ENCODE results near the gene MYH9.
"Not testable (repeated sequence)": the region's sequence is repeated elsewhere in the genome, so short reads cannot be mapped to it uniquely, and the experiment has no call there.

The MYH9 gene

DNA sequence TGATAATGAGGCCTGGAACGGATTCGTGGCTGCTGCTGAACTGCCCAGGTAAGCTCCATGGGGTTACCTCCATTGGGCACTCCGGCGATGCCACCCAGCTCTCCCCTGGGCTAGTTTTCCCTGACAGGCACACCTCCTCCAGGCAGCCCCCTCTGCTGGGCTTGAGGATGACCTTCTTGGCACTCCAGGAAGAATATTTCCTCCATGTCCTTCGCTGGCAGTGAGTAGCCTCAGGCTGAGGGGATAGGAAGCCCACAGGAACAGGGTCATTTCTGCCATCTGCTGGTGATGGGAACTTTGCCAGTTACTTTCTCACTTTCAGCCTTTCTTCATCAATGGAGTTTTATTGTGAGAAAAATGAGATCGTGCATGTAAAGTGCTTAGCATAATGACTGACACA is 126.1 kb downstream of the MYH9 start:
- not testable (repeated sequence) for DNase-seq

DNA sequence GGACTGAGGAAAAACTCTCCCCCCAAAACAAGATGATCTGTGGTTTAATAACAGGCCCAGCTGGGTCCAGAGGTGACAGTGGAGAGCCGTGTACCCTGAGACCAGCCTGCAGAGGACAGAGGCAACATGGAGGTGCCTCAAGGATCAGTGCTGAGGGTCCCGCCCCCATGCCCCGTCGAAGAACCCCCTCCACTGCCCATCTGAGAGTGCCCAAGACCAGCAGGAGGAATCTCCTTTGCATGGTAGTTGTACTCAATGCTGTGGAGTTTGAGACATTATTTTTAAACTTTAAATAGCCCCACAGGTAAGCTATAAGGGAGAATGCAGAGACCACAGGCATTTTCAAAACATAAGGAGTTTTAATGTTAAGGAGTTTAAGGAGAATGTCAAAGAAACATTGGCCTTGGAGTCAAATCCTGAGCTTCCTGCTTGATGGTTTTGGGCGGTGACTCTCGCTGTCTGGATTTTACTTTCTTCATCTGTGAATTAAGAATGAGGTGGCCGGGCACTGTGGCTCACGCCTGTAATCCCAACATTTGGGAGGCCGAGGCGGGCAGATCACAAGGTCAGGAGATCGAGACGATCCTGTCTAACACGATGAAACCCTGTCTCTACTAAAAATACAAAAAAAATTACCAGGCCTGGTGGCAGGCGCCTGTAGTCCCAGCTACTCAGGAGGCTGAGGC is 128.0 kb downstream of the MYH9 start:
- no peak for DNase-seq

DNA sequence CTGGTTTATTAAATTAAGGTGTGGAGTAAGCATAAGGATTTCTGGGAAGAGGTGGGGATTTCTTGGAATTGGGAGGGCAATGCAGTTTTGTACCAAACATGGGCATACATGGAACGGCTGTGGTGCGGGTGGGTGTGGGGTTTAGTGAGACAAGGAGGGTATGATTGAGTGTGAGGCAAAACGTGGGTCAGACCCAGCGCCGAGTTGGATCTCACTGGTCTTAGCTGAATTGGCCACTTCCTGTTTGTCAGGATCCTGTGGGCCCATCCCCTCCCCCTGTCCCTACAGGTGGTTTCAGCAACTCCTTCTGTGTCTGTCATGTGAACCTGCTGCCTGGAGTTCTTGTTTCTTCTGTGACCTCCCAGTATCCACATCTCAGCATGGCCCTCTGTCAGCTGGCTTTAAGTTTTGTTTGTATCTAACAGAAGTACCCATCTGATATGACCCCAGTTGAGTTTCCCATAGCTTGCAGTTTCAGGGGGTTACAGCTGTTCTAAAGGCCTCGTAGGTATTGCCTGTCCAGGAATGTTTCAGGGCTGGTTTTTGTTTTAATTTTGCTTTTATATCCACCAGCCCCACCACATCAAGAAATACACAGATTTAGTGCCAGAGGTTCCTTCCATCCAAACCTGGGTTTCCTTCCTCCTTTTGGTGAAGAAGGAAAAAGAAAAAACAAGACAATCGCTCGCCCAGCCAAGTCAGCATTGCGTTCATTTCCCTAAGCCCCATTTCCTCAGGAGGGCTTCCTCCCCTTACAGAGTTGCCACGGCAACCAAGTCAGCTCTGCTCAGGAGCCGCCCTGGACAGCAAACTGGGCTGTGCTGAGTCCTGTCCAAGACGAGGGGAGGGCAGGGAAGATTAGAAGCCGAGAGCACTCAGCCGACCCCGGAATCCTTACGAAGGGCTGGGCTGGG is 128.8 kb downstream of the MYH9 start:
- DNase-seq, result no peak

DNA sequence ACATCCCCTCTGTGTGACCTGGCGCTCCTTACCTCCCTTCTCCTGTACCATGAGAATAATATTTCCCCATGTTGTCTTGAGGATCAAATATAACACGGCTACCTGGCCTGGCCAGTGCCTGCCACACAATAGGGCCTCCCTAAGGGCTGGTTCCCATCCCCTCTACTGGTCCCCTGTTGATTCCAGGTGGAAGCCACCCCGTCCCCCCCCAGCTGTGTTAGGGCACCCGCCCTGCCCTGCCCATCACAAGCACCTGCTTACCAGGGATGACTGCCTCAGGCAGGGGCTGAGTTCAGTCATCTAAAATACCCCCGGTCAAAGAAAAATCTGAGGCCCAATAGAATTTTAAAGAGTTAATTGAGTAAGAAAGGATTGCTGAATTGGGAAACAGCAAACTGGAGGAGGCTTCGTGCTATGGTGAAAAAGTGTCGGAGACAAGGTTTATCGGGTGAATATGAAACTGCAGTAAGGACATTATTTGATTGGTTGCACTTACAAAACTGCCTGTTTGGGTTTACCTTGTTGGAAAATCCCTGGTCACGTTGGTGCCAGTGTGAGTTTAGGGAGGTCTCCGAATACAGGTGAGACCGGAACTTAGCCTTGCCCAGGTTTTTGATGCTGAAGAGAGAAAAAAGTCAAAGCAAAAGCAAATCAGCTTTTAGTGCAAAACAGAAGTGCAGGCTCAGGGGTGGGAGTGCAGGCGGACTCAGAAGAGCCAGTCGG is 129.7 kb downstream of the MYH9 start:
- no peak for DNase-seq

DNA sequence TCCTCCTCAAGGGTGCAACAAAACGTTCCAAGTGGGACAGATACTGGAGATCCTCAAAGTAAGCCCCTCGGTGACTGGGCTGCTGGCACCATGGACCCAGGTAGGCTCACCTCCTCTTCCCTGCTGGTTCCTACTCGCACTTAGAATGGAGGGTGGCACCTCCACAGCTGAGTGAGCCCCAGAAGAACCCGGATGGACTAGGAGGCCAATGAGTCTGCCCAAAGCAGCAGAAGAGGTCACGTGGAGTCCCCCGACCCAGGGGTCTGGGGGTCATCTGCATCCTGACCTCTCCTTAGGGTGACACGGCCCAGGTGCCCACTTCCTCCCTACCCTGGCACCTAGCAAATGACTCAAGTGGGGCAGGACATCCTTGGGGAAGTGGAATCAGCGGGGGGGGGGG is 130.5 kb downstream of the MYH9 start:
- DNase-seq, result no peak

DNA sequence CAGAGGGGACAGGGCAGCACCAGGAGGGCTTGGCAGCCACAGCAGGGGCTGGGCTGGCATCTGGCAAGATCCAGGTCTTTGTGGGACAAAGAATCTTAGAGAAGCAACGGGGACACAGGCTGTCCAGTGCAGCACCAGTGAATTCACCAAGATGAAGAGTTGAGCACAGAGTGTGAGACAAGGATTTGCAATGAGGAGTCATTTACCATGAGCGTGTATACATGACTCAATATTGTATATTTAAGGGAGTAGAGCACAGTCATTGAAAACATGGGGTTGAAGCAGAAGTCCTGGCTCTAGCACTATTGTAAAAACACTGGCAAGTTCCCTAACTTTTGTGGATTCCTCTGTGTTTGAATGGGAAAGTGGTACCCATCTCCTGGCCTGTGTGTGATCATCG is 131.3 kb downstream of the MYH9 start:
- DNase-seq, result no peak

DNA sequence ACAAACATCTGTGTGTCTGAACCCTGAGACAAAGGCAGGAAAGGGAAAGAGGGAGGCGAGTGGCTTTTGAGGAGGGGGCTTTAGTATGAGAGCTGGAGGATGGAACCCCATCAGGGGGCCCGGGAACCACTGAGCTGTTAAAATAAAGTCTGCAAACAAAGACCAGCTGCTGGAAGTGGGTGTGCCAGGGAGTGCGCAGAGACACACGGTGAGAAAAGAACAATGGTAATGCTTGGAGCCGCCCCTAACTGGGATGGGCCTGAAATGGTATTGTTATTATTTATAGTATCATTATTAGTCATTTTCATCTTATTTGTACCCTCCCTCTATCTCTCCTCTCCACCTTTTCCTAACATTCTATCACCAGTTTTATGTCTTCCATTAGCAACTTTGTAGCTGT is 132.2 kb downstream of the MYH9 start:
- DNase-seq, result not testable (repeated sequence)

DNA sequence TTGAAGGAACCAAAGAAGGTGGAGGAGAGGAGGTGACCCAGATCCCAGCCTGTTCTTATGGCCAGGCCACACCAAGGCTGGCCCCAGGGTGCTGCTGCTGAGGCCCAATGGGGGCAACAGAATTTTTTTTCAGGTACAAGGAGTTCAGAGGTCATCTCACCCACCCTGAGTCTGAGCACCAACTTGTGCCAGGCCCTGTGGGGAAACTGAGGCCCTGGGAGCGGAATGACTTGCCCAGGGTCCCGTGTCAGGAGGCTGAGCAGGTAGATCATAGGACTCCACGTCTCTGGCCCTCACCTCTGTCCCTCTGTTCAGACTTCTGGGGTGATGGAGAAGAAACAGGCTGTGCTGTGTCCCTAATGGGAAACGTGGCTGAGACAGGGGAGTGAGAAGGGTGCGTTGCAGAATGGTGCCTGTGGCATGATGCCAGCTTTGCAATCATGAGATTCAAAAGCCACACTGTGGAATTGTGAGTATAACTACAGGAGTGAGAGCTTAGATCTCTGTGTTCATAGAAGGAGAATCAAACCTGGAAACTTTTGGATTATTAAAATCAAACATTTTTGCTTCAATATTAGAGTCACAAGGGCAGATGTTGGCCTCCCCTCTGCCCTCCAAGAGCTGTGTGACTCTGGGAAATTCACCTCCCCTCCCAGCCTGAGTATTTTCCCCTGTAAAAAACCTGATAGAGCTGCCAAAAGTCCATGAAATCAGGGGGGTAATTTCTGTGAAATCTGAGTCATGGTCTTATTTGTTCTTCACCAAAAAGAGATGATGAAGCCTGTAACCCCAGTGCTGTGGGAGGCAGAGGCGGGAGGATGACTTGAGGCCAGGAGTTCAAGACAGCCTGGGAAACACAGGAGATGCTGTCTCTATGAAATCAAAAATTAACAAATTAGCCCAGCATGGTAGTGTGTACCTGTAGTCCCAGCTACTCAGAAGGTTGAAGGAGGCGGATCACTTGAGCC is 134.0 kb downstream of the MYH9 start:
- DNase-seq, result peak; percentile 62

DNA sequence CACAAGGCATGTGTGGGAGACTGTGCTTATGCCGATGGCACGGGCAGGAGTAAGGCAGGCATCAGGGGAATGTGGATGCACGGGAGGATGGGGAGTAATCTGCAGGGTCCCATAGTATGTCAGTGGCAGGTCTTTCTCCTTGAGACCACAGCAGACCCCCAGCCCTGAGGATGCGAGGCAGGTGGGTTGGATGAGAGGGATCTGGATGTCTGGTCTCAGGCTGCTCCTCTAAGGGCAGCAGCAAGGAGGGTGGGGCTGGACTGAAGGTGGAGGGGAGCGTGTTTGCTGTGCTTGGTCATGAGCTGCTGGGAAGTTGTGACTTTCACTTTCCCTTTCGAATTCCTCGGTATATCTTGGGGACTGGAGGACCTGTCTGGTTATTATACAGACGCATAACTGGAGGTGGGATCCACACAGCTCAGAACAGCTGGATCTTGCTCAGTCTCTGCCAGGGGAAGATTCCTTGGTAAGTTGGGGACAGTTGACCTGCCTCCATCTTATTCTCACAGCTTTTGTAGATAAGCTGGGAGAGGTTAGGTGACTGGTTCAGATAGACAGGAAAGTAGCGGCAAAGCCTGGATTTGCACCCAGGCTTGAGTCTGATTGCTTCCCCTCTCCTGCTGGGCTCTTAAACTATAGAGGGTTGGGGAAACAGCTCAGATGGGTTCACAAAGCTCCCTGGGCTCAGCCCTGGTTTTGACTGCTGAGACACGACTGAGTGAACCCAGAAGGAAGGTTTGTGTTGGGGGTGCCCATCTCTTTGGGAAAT is 134.8 kb downstream of the MYH9 start, which contains the start of gene APOL1:
Gene APOL1, plus strand, starts transcription at position 380 of the 769 bp plus-strand sequence. CDS start 1,823 bp downstream, outside the sequence.
- peak; percentile 62 for DNase-seq

DNA sequence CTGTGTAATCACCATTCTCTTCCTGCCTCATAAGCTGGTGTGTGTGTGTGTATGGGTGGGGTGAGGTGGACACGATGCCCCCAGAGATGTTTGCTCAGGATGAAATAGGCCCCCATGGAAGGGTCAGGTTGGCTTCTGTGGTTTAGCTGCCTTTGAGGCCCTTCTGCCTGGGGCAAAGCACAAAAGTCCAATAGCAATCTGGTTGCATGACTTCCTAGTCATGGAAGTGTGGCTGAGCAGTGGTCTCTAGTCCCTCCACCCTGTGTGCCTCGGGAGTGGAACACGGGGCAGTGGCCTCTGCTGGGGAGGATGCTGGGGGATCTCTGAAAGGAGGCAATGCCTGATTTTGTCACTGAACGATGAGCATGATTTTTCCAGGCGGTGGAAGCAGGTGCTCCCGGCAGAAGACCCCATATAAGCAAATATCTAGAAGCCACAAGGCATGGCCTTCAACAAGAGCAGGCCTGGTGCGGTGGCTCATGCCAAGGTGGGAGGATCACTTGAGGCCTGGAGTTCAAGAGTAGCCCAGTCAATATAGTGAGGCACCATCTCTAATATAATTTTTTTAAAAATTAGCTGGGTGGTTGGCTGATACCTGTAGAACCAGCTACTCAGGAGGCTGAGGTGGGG is 135.7 kb downstream of the MYH9 start:
- DNase-seq, result not testable (repeated sequence)

DNA sequence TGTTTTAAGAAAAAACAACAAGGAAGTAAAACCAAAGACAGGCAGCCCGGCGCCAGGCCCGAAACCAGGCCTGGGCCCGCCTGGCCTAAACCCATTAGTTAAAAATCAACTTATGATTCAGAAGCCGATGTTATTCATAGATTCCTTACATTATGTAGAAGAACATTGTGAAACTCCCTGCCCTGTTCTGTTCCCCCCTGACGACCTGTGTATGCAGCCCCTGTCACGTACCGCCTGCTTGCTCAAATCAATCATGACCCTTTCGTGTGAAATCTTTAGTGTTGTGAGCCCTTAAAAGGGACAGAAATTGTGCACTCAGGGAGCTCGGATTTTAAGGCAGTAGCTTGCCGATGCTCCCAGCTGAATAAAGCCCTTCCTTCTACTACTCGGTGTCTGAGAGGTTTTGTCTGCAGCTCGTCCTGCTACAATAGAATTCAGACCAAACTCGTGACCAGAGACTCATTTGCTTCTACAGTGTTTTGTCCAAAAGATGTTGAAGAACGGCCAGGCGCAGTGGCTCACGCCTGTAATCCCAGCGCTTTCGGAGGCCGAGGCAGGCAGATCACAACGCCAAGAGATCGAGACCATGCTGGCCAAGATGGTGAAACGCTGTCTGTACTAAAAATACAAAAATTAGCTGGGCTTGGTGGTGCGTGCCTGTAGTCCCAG is 137.3 kb downstream of the MYH9 start:
- DNase-seq, result not testable (repeated sequence)

DNA sequence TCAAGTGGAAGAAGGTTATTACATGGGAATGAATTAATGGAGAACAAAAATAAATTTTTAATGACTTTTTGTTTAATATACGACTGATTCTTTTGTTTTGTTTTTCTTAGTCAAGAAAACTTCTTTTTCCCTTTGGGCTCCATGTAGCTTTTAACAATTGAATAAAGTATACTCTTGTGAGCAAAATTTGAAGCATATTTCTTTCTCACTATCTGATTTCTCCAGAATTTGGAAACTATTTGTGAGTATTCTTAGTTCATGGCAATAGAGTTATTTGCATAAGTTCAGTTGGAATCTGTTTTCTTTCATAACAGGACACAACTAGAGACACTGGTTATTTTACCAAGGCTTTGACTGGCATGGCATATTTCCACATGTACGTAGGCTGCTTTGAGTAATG is 138.6 kb downstream of the MYH9 start:
- DNase-seq, result no peak

DNA sequence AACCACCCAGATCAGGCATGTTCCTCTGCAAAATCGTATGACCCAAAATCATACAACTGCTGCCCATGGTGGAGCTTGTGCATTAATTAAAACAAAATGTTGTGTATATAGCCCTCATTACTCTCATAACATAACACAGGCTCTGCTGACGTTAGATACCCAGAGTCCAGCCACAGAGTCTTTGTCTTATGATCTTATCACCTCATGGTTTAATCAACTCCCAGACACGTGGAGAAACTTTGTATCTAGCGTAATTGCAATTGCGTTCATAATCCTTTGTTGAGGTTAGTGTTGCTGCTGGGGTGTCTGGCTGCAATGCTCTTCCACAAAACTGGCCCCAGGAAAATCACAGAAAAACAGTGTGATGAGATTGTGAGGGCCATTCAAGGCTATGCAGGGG is 139.8 kb downstream of the MYH9 start:
- DNase-seq, result no peak

DNA sequence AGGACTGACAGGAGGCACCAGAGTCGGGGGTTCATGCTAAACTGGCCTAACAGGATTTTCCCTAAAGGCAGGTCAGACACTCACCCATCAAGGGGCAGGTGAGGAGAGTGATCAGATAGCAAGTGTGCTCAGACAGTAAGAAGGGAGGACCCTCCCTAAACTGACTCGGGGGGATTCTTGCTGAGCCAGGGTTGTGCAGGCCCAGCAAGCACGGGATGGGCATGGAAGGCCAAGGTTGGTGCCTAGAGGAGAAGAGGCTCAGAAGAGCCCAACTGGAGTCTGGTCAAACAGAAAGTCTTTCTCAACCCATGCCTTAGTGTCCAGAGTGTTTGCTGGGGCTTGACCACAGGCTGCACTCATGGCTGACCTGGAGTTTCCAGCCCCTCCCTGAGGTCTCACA is 141.0 kb downstream of the MYH9 start:
- DNase-seq, result no peak

DNA sequence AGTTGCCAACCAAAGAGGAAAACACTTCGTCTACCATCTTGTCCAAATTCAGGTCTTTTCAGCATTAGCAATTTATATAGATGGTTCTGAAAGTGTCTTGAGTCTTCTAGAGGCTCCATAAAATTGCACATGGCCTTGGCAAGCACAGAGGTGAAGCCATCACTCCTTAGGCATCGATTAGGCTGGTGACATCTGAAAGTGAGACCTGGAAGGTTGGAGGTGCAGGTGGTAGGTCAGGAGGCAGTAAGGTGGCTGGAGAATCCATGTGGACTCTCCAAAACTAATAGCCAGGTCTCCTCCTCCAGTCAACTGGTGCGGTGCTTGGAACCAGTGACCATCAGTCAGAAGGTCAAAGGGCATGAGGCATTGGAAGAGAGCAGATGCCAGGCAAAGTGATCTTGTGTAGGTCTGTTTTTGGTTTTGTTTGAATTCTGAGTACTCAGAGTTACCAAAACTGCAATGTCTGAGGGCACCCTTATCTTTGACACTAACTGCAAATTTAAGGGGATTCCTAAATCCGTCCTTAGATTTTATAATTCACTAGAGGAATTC is 141.9 kb downstream of the MYH9 start:
- DNase-seq, result no peak

DNA sequence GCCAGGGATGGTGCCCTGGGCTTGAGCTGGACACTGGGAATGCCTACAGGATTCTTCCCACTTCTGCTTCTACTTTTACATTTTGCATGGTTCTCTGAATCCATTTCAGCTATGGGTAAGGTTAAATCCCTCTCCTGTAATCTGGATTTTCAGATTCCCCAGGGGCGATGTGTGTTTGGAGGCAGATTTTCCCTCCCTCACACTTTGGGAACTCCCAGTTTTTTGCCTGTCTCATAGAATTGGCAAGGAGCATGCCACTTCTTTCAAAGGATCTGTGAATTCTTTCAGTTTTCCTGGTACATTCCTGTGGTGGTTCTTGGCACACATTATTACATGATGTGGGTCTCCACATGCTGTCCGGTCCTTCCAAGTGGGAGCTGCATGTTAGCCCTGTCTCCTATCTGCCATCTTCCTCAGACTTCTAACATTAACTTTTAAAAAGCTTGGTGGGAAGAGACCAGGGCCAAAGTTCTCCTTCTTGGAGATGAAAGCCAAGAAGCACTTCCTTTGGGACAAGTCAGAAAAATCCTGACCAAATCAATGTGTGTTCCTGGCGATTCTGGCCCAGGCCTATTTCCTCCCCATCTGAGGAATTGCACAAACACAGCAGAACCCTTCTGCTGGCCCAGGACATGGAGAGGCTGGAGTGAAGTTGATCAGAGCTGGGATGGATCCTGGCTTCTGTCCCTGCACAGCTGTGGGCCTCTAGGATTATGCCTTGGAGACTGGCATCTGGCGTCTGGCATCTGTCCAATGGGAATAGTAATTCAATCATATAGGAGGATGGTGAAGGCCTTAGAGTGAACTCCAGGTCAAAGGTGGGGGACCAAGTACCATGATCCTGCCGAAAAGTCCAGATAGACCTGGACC is 143.0 kb downstream of the MYH9 start:
- no peak for DNase-seq

DNA sequence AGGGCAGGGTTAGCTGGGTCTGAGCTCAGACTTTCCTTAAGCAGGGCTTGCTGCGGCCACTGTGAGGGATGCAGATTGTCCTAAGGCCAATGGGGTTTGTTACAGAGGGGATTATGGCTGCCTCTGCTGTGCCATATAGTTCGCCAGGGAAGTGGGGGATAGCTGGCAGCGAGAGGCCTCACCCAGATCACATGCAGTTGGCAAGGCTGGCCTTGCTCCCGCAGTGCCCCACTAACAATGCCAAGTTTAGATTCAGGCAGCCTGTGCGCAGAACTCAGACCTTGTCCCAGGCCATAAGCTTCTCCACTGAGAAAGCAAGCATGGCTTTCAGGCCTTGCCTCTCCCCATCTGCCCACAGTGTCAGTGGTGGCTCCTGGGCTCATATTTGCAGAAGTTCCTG is 143.8 kb downstream of the MYH9 start:
- no peak for DNase-seq

DNA sequence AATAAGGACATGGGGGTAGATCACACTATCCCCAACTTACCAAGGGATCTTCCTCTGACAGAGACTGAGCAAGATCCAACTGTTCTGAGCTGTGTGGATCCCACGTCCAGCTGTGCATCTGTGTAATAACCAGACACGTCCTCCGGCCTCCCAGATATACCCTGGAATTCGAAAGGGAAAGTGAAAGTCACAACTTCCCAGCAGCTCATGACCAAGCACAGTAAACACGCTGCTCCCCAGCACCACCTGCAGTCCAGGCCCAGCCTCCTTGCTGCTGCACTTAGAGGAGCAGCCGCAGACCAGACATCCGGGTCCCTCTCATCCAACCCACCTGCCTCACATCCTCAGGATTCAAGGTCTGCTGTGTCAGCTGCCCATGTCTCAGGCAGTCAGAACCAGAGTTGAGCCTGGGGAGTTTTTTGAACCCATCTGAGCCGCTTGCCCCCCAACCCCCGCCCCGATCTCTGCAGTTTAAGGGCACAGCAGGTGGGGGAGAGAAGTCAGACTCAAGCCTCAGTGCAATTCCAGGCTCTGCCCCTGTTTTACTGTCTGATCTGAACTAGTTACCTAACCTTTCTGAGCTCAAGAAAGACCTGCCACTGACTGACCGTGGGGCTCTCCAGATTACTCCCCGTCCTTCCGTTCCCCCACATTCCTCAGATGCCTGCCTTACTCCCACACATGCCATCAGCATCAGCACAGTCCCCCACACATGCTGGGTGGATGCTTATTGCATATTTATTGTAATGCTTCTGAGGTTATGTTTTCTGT is 148.2 kb downstream of the MYH9 start, which contains the start of gene APOL2:
Gene APOL2, minus strand, starts transcription at position 127 of the 771 bp plus-strand sequence. CDS start 6,365 bp downstream, outside the sequence.
- DNase-seq, result peak; percentile 86

Data from stimulated activated CD4-positive, alpha-beta T cell treated with anti-CD3 and anti-CD28 coated beads, Interleukin-4, amount 100 ng/mL, for 24 hours (primary cell).